Keratinocyte (primary cell): ENCODE results near the gene MIS18BP1.

Source experiments
- CTCF ChIP-seq, 3 experiments: IDR thresholded peaks in 1 of 3; conservative IDR thresholded peaks in 1 of 3; optimal IDR thresholded peaks in 1 of 3; 2 replicates in 2 of 3; 3 replicates in 1 of 3; pipeline versions ENCODE3 to v1.5.1; 2011; ENCODE audit warnings: low read length in 3 of 3, mild to moderate bottlenecking in 3 of 3, moderate library complexity in 2 of 3, control low read depth in 1 of 3, inconsistent platforms in 1 of 3; ENCODE audit not compliant: insufficient read depth in 2 of 3; ENCODE audit errors: extremely low read depth in 1 of 3
- EZH2 ChIP-seq: IDR thresholded peaks from one replicate; pipeline ENCODE4 v1.6.1; 2012; ENCODE audit warnings: inconsistent platforms, mild to moderate bottlenecking, low read length, moderate library complexity

GRCh38 chr14:45270031-45270430 lies 17.0 kb upstream of the MIS18BP1 start:
- TF ChIP-seq EZH2 (no peak), CTCF (optimal IDR thresholded peaks at IDR 0.05 in 1 of 3, IDR thresholded peaks at IDR 0.05 in 1 of 3, conservative IDR thresholded peaks at IDR 0.05 in 1 of 3; ENCODE audit: extremely low read depth in 1 of 3, insufficient read depth in 2 of 3, low read length in 3 of 3) (no peak)
